Measurements from ENCODE around the gene DHRS3.

DNA sequence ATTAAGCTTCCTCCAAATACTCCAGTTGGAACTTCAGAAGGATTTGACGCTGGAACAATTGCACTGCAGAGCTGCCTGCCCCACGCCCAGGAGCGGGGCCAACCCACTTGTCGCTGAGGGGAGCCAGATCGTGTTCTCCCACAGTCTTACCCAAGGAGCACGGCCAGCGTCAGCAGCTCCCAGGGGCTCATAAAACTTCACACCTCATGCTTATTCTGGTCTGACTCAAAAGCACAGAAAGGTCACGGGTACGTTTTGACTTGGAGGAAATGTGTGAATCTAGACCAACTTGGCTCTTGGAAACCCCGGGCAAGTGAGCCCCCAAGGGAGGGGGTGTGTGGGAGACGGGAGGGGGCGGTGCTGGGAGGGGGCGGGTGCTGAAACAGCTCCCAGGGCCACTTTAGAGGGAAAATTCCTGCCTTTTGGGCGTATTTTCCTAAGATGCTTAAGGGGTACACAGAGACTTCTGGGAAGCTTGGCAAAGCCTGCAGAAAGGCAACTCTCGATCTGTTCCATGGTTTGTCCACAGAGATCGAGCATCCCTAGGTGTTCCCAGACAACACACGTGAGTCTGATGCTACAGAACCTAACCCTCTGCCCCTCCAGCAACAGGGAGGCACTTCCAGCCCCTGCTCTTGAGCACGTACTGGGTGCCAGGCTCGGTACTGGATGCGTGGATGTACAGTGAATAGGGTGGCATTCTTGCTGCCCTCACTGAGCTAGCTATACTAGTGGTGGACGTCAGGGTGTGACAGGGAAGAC, 98.9 kb downstream of the DHRS3 start:
- TF ChIP-seq ZNF777 (CRISPR knock-in tag; IDR thresholded peaks at IDR 0.05) (no peak), TAF1 (CRISPR knock-in tag; IDR thresholded peaks at IDR 0.05) (no peak), HMGA1 (CRISPR knock-in tag; conservative IDR thresholded peaks at IDR 0.05) (no peak), RELA (CRISPR knock-in tag; IDR thresholded peaks at IDR 0.05) (no peak), MEIS1 (CRISPR knock-in tag; IDR thresholded peaks at IDR 0.05; ENCODE audit: borderline replicate concordance) (no peak), POLR2A (IDR thresholded peaks at IDR 0.05; ENCODE audit: insufficient read depth in 1 of 2, low read depth in 2 of 2, low read length in 2 of 2) (no peak), SMAD1 (CRISPR knock-in tag; IDR thresholded peaks at IDR 0.05; ENCODE audit: borderline replicate concordance, low read depth) (no peak), ETV5 (CRISPR knock-in tag; IDR thresholded peaks at IDR 0.05; ENCODE audit: borderline replicate concordance) (no peak)
- TF ChIP-seq, protein P1, sequence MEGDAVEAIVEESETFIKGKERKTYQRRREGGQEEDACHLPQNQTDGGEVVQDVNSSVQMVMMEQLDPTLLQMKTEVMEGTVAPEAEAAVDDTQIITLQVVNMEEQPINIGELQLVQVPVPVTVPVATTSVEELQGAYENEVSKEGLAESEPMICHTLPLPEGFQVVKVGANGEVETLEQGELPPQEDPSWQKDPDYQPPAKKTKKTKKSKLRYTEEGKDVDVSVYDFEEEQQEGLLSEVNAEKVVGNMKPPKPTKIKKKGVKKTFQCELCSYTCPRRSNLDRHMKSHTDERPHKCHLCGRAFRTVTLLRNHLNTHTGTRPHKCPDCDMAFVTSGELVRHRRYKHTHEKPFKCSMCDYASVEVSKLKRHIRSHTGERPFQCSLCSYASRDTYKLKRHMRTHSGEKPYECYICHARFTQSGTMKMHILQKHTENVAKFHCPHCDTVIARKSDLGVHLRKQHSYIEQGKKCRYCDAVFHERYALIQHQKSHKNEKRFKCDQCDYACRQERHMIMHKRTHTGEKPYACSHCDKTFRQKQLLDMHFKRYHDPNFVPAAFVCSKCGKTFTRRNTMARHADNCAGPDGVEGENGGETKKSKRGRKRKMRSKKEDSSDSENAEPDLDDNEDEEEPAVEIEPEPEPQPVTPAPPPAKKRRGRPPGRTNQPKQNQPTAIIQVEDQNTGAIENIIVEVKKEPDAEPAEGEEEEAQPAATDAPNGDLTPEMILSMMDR (CRISPR knock-in tag; IDR thresholded peaks at IDR 0.05): no peak
- TF ChIP-seq, protein P2, sequence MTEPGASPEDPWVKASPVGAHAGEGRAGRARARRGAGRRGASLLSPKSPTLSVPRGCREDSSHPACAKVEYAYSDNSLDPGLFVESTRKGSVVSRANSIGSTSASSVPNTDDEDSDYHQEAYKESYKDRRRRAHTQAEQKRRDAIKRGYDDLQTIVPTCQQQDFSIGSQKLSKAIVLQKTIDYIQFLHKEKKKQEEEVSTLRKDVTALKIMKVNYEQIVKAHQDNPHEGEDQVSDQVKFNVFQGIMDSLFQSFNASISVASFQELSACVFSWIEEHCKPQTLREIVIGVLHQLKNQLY (CRISPR knock-in tag; IDR thresholded peaks at IDR 0.05): no peak
